PC-3 (cell line): ENCODE measurements around the gene TMCC2.

ENCODE experiments used
- EZH2 ChIP-seq: fragments of 300-600 bp; sonication (generic); IDR thresholded peaks from one replicate; pipeline ENCODE4 v1.6.1; 2017; ENCODE audit warnings: antibody characterized with exemption, mild to moderate bottlenecking, low read length; ENCODE audit not compliant: unreplicated experiment
- TF ChIP-seq, protein P1 (sequence below): fragments of 300-600 bp; sonication (generic); conservative IDR thresholded peaks from 2 replicates; pipeline ENCODE4 v1.5.1; 2017; ENCODE audit warnings: antibody characterized with exemption, low read depth, mild to moderate bottlenecking, low read length

- TF ChIP-seq, protein P1, sequence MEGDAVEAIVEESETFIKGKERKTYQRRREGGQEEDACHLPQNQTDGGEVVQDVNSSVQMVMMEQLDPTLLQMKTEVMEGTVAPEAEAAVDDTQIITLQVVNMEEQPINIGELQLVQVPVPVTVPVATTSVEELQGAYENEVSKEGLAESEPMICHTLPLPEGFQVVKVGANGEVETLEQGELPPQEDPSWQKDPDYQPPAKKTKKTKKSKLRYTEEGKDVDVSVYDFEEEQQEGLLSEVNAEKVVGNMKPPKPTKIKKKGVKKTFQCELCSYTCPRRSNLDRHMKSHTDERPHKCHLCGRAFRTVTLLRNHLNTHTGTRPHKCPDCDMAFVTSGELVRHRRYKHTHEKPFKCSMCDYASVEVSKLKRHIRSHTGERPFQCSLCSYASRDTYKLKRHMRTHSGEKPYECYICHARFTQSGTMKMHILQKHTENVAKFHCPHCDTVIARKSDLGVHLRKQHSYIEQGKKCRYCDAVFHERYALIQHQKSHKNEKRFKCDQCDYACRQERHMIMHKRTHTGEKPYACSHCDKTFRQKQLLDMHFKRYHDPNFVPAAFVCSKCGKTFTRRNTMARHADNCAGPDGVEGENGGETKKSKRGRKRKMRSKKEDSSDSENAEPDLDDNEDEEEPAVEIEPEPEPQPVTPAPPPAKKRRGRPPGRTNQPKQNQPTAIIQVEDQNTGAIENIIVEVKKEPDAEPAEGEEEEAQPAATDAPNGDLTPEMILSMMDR: no peak
- no peak for TF ChIP-seq EZH2
These were observed 23.8 kb downstream of the TMCC2 start for GRCh38 chr1:205251576-205251975.
